Endothelial cell of umbilical vein (primary cell): ENCODE measurements around the gene CMC2.

Experiments used
- CTCF ChIP-seq, 2 donors: IDR thresholded peaks; 1 replicate in 1 of 2; 2 replicates in 1 of 2; pipeline ENCODE4 v1.5.1; 2011; ENCODE audit warnings: low read length in 2 of 2, mild to moderate bottlenecking in 2 of 2, moderate library complexity in 2 of 2, control low read depth in 1 of 2, inconsistent platforms in 1 of 2, low read depth in 1 of 2; ENCODE audit not compliant: insufficient read depth in 1 of 2; ENCODE audit errors: extremely low read depth in 1 of 2
- EZH2 ChIP-seq: IDR thresholded peaks from 2 replicates; pipeline ENCODE4 v1.6.1; 2012; ENCODE audit warnings: borderline replicate concordance, low read depth, mild to moderate bottlenecking, moderate library complexity, low read length, inconsistent platforms; ENCODE audit not compliant: severe bottlenecking
- GATA2 ChIP-seq: IDR thresholded peaks from 2 replicates; pipeline ENCODE4 v1.7.0; 2011; ENCODE audit warnings: low read depth, mild to moderate bottlenecking, moderate library complexity, mixed read lengths, low read length; ENCODE audit not compliant: insufficient read length, insufficient read depth
- POLR2A ChIP-seq: IDR thresholded peaks from 2 replicates; pipeline ENCODE4 v1.6.1; 2012; ENCODE audit warnings: low read depth, mild to moderate bottlenecking, control low read depth, low read length

GRCh38 chr16:81012974-81013373, 6.3 kb upstream of the CMC2 start:
- TF ChIP-seq CTCF (IDR thresholded peaks at IDR 0.05; ENCODE audit: extremely low read depth in 1 of 2, insufficient read depth in 1 of 2, low read depth in 1 of 2, low read length in 2 of 2) (no peak), GATA2 (no peak), POLR2A (no peak), EZH2 (no peak)
